ENCODE measurements around the gene UNC5A.

UNC5A gene

DNA sequence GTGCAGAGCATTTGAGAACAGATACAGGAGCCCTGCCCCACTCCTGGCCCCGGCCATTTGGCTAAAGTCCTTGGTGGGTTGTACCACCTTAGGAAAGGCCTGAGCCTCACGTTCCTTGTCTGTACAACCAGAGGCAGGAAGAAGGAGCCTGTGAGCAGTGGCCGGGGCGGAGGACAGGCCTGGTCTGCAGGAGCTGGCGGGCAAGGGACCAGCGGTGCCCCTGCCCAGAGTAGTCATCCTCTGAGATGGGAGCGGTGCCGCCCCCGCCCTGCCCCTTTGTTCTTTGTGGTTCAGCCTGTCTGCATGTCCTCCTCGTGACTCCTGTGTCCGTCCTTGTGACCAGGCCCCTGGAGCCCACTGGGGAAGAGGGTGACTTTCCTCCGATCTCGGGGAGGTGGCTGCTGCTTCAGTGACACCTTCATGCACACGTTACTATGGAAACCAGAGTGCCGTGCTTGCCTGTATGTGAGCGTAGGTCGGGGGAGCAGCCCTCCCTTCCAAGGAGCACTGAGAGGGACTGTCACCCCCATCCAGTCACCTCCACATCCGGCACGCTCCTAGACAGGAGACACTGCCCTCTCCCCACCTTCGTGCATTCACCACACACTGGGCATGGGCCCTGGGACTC lies 42.9 kb downstream of the UNC5A start:
- ATAC-seq = no peak
- TF ChIP-seq, protein P1, sequence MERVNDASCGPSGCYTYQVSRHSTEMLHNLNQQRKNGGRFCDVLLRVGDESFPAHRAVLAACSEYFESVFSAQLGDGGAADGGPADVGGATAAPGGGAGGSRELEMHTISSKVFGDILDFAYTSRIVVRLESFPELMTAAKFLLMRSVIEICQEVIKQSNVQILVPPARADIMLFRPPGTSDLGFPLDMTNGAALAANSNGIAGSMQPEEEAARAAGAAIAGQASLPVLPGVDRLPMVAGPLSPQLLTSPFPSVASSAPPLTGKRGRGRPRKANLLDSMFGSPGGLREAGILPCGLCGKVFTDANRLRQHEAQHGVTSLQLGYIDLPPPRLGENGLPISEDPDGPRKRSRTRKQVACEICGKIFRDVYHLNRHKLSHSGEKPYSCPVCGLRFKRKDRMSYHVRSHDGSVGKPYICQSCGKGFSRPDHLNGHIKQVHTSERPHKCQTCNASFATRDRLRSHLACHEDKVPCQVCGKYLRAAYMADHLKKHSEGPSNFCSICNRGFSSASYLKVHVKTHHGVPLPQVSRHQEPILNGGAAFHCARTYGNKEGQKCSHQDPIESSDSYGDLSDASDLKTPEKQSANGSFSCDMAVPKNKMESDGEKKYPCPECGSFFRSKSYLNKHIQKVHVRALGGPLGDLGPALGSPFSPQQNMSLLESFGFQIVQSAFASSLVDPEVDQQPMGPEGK (CRISPR knock-in tag; IDR thresholded peaks at IDR 0.05; ENCODE audit: borderline replicate concordance) = no peak
- TF ChIP-seq ISL1 (CRISPR knock-in tag; IDR thresholded peaks at IDR 0.05) (no peak), GLIS3 (CRISPR knock-in tag; IDR thresholded peaks at IDR 0.05) (no peak), POU6F1 (CRISPR knock-in tag; IDR thresholded peaks at IDR 0.05; ENCODE audit: borderline replicate concordance, low read depth) (no peak), ZFP30 (CRISPR knock-in tag; IDR thresholded peaks at IDR 0.05) (no peak), ZFP3 (CRISPR knock-in tag; IDR thresholded peaks at IDR 0.05) (no peak), ZNF565 (CRISPR knock-in tag; conservative IDR thresholded peaks at IDR 0.05; ENCODE audit: low read depth) (no peak), CSDC2 (CRISPR knock-in tag; IDR thresholded peaks at IDR 0.05) (no peak), TOX (CRISPR knock-in tag; IDR thresholded peaks at IDR 0.05; ENCODE audit: borderline replicate concordance) (no peak), PPARA (CRISPR knock-in tag; IDR thresholded peaks at IDR 0.05; ENCODE audit: borderline replicate concordance) (no peak), ZNF8 (CRISPR knock-in tag; IDR thresholded peaks at IDR 0.05) (no peak), SNAI2 (CRISPR knock-in tag; IDR thresholded peaks at IDR 0.05) (no peak), OSR1 (CRISPR knock-in tag; IDR thresholded peaks at IDR 0.05) (no peak), ARNTL (CRISPR knock-in tag; IDR thresholded peaks at IDR 0.05; ENCODE audit: borderline replicate concordance, low read depth) (no peak)
- TF ChIP-seq, protein P2, sequence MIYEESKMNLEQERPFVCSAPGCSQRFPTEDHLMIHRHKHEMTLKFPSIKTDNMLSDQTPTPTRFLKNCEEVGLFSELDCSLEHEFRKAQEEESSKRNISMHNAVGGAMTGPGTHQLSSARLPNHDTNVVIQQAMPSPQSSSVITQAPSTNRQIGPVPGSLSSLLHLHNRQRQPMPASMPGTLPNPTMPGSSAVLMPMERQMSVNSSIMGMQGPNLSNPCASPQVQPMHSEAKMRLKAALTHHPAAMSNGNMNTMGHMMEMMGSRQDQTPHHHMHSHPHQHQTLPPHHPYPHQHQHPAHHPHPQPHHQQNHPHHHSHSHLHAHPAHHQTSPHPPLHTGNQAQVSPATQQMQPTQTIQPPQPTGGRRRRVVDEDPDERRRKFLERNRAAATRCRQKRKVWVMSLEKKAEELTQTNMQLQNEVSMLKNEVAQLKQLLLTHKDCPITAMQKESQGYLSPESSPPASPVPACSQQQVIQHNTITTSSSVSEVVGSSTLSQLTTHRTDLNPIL (CRISPR knock-in tag; IDR thresholded peaks at IDR 0.05; ENCODE audit: low read depth) = no peak

DNA sequence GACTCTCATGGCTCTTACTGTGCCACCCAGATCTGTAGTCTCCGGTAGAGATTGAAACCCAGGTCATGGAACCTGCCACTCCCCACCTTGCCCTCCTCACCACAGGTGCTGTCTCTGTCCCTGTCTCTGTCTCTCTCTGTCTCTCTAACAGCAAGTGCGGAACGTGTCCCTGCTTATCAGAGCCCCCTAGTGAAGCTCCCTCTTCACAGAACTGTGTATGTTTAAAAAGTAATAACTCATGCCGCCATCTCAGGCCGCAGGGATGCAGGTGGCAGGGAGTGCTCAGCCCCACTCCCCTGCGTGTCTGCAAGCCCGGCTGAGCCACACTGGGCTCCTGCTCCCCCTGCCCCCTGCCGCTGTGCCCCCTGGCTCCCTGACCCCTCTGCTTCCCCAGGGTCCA lies 43.8 kb downstream of the UNC5A start:
- TF ChIP-seq ESRRG (CRISPR knock-in tag; IDR thresholded peaks at IDR 0.05) (no peak), ZNF8 (CRISPR knock-in tag; IDR thresholded peaks at IDR 0.05) (no peak), TSHZ2 (CRISPR knock-in tag; IDR thresholded peaks at IDR 0.05) (no peak), ZFP30 (CRISPR knock-in tag; IDR thresholded peaks at IDR 0.05) (no peak), RARB (CRISPR knock-in tag; IDR thresholded peaks at IDR 0.05) (no peak), CSDC2 (CRISPR knock-in tag; IDR thresholded peaks at IDR 0.05) (no peak), POU6F1 (CRISPR knock-in tag; IDR thresholded peaks at IDR 0.05; ENCODE audit: borderline replicate concordance, low read depth) (no peak), TOX (CRISPR knock-in tag; IDR thresholded peaks at IDR 0.05; ENCODE audit: borderline replicate concordance) (no peak), PPARA (CRISPR knock-in tag; IDR thresholded peaks at IDR 0.05; ENCODE audit: borderline replicate concordance) (no peak), ZC3H10 (CRISPR knock-in tag; IDR thresholded peaks at IDR 0.05) (no peak), GLIS3 (CRISPR knock-in tag; IDR thresholded peaks at IDR 0.05) (no peak), BACH2 (CRISPR knock-in tag; IDR thresholded peaks at IDR 0.05; ENCODE audit: borderline replicate concordance) (no peak), ARNTL (CRISPR knock-in tag; IDR thresholded peaks at IDR 0.05; ENCODE audit: borderline replicate concordance, low read depth) (no peak), ZNF565 (CRISPR knock-in tag; conservative IDR thresholded peaks at IDR 0.05; ENCODE audit: low read depth) (no peak), ISL1 (CRISPR knock-in tag; IDR thresholded peaks at IDR 0.05) (no peak), ZNF70 (CRISPR knock-in tag; IDR thresholded peaks at IDR 0.05) (no peak)
- TF ChIP-seq, protein P3, sequence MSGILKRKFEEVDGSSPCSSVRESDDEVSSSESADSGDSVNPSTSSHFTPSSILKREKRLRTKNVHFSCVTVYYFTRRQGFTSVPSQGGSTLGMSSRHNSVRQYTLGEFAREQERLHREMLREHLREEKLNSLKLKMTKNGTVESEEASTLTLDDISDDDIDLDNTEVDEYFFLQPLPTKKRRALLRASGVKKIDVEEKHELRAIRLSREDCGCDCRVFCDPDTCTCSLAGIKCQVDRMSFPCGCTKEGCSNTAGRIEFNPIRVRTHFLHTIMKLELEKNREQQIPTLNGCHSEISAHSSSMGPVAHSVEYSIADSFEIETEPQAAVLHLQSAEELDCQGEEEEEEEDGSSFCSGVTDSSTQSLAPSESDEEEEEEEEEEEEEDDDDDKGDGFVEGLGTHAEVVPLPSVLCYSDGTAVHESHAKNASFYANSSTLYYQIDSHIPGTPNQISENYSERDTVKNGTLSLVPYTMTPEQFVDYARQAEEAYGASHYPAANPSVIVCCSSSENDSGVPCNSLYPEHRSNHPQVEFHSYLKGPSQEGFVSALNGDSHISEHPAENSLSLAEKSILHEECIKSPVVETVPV (CRISPR knock-in tag; IDR thresholded peaks at IDR 0.05) = no peak
- TF ChIP-seq, protein P1 (CRISPR knock-in tag; IDR thresholded peaks at IDR 0.05; ENCODE audit: borderline replicate concordance) = no peak
- no peak for ATAC-seq

Measured in SK-N-SH treated with all-trans-retinoic acid at 6 μM for 48 hours (cell line).